GF-D8 (cell line): ENCODE measurements around the gene PPP1R26.

ENCODE experiments used
- DNase-seq: peaks from one replicate; lab custom pipeline; 2025; lab: John Stamatoyannopoulos, UW

PPP1R26 gene

DNA sequence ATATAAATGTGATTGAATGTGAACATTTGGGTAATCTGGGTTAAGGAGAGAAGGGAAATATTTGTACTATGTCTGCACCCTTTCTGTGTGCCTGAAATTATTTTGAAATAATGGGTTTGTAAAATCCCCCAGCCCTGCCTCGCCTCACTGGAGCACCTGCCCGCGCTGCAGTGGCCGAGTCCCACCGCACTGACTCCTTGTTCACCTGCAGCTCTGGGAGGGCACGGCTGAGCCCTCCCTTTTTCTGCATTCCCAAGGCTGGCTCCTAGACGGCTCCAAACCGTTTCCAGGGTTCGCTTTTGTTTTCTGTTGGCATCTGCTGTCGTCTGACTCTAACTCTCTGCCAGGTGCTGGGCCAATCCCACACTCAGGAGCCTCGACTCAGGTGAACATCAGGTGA is 17.6 kb upstream of the PPP1R26 start:
- DNase-seq = no peak

DNA sequence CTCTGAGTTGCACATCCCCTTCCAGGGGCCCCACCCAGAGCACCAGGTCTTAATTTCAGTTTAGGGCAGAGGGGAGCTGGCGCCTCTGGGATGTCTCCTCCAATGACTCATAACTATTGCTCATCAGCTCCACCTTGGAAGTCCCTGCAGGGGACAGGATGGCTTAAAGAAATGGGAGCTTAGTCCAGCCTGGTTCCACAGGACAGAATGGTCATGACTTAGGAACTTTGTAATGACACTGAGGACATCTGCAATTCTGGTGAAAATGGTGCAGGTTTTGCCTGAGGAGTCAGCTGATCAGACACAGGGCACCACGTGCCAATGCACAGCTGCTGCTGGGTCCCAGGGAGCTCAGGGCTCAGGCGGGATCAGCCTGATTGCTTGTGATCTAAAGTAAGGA is 16.4 kb upstream of the PPP1R26 start:
- DNase-seq = no peak

DNA sequence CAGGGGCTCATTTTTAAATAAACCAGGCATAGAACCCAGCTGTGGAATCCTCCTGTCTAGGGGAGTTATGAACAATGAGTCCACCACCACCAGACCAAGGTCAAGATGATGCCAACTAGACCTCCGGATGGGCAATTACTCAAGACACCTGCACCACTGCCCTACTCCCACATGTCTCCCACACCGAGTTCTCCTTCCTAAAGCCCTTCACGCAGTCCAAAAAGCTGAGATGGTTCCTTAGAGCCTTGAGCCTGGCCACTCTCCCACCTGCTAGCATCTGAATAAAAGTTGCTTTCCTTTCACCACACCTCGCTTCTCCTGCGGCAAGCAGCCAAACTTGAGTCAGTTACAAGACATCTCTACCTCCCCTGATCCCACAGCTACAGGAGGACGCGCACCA is 15.4 kb upstream of the PPP1R26 start:
- DNase-seq = no peak

DNA sequence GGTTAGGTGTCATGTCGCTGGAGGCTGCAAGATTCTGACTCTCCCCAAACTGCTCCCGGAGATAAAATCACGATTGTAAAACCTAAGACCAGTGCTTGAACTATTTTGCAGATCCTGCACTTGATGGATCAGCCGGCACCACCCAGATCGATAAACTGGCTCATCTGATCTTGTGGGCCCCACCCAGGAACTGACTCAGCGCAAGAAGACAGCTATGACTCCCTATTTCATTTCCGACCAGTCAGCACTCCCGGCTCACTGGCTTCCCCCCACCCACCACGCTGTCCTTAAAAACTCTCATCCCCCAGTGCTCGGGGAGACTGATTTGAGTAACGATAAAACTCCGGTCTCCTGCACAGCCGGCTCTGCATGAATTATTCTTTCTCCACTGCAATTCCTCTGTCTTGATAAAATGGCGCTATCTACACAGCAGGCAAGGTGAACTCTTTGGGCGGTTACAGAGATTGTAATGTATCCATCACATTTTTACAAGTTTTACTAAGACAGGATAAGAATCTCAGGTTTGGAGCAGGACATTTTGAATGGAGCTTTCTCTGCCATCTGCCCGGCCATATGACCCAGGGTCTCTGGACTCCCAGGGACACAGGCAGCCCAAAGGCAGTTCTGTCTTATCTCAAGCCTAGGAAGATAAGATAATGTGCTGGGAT is 10.6 kb upstream of the PPP1R26 start:
- no peak for DNase-seq

- DNase-seq = no peak
Measured at GRCh38 chr9:135471791-135472640, 7.6 kb upstream of the PPP1R26 start.

- DNase-seq = no peak
Measured at GRCh38 chr9:135473972-135474543, 5.5 kb upstream of the PPP1R26 start.

GRCh38 chr9:135474915-135475314 is 4.7 kb upstream of the PPP1R26 start:
- no peak for DNase-seq

DNA sequence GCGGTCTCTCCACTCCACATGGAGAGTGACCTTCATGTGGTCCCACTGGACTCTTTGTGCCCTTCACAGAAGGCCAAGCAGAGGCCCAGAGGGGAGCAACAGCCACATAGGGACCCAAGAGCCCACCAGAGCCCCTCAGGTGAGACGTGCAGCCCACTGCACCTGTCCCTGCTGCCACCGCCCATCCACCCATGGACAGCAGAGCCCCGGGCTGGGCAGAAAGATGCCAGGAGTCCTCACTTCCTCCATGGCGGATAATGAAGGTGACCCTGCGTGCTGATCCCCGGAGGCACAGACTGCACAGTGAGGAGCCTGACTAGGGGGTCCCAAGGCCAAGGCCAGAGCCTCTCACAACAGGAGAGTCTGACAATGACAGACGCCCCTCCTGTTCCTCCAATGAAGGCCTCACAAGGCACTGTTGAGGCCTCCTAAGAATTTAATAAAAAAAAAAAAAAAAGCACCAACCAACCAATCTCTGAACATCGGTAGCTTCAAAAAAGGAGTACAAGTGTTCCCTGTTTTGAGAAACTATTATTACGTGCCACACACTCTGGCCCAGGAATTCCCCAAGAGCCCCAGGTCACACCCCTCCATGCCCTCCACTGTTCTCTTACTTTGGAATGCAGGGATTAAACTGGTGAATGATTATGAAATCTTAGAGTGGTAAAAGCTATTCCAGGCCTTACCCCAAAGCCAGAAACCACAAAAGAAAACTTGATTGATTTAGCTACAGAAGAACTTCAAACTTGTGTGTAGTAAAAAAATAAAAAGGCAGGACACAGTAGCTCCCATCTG is 2.8 kb upstream of the PPP1R26 start:
- no peak for DNase-seq

DNA sequence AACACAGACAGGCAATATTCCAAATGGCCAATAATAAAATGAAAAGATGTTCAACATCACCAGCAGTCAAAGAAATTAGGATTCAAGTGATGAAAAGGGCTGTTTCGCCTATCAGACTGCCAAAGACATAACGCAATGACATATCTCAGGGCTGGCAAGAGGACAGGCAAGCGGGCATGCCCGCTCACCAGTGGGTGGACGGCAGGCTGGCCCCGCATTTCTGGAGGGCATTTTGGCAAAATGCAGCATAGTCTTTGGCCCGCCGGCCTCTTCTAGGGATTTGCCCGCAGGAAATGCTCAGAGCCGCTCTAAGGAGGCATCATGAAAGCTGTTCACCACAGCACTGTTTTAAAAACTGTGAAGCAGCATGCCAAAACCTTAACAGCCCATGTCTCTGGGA is 1.4 kb upstream of the PPP1R26 start:
- no peak for DNase-seq

GRCh38 chr9:135478829-135479468 is 633 bp upstream of the PPP1R26 start:
- no peak for DNase-seq

DNA sequence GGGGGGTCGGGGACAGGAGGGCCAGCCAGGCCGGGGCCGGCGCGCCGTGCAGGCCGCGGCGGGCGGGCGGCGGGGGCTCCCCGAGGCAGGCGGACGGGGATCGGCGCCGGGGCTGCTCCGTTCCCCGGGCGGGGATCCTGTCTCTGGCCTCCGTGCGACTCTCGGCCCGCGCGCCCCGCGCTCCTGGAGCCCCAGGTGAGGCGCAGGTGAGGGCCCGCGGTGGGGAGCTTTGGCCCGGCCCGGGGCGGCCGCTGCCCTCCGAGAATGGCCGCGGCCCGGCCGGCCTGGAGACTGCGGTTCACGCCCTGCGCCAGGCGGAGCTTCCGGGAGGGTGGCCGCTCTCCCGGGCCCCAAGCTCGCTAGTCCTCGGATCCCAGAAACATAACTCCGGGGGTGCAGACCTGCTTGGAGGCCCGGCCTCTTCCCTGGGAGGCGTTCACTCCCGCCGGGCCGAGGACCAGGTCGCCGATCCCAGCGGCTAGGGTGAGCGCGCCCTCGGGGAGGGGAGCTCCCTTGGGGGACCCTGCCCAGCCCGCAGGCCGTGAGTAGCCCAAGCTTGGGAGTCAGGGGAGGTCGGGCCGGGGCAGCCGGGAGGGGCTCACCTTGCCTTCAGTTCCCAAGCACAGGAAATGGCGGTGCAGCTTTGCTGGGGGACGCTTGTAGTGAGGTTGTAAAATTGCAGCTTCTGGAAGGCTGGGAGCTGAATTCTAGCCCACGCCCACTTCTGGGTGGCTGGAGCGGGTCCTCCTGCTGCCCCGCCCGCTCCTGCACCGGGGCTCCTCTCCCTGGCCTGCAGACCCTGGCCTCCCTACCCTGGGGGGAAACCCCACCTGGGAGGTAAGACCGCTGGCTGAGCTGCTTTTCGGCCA is 723 bp downstream of the PPP1R26 start:
- DNase-seq = no peak

DNA sequence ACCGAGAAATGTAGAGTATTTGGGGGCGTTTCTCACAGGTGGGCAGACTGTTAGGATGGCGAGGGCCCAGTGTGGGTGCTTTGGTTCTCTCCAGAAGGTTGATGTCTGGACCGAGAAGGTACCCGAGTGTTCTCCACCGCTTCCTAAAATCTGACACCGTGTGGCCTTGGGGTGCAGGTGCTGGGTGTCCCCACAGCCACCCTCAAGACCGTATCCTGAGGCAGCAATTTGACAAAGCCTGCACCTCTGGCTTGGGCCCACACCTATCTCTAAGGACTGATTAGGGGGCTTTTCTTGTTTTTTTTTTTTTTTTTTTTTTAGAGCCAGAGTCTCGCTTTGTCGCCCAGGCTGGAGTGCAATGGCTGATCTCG is 1.3 kb downstream of the PPP1R26 start:
- no peak for DNase-seq

DNA sequence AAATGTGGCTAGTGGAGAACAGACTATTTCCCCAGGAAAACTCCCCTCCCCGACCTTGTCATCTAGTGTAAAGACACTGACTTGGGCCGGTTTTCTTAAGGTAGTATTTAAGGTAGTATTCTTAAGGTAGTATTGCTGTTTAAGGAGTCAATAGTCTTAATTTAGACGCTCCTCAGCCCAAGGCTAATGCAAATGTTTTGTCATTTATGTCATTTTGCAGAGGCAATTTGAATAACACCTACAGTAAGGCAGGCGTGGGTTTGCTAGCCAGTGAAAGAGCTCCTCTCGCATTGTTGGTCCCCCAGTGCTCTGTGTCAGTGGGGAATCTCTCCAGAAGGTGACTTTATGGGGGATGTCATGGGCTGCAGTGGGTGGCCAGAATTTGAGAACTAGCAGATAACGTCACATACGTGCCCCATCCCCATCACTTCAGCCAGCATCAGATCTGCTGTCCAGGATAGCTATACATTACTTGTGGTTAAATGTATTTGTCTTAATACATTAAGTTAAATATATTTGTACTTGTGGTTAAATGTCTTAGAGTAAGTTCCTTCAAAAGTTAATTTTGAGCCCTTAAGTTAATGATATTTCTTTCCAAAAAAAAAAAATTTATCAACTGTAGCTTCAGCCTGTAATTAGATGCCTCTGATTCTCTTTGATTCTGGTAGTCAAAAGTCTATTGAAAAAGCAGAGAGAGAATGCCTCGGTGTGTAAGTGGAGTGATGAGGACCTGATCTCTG is 2.6 kb downstream of the PPP1R26 start:
- no peak for DNase-seq

GRCh38 chr9:135484460-135485277 is 5.1 kb downstream of the PPP1R26 start:
- no peak for DNase-seq

GRCh38 chr9:135485385-135485784 is 5.8 kb downstream of the PPP1R26 start:
- DNase-seq = no peak

DNA sequence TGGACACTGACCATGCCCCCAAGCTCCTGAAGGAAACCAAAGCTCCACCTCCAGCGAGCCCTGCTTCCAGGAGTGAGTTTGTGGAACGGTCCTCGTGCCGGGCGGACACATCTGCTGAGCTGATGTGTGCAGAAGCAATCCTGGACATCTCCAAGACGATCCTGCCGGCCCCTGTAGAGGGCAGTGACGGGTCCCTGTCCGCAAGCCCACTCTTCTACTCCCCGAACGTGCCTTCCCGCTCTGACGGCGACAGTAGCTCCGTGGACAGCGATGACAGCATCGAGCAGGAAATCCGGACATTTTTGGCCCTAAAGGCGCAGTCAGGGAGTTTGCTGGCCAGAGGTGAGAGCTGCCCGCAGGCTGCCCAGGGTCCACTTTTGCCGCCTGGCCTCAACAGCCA is 6.2 kb downstream of the PPP1R26 start:
- DNase-seq = no peak

- no peak for DNase-seq
Measured at GRCh38 chr9:135486267-135487065, 6.9 kb downstream of the PPP1R26 start.

DNA sequence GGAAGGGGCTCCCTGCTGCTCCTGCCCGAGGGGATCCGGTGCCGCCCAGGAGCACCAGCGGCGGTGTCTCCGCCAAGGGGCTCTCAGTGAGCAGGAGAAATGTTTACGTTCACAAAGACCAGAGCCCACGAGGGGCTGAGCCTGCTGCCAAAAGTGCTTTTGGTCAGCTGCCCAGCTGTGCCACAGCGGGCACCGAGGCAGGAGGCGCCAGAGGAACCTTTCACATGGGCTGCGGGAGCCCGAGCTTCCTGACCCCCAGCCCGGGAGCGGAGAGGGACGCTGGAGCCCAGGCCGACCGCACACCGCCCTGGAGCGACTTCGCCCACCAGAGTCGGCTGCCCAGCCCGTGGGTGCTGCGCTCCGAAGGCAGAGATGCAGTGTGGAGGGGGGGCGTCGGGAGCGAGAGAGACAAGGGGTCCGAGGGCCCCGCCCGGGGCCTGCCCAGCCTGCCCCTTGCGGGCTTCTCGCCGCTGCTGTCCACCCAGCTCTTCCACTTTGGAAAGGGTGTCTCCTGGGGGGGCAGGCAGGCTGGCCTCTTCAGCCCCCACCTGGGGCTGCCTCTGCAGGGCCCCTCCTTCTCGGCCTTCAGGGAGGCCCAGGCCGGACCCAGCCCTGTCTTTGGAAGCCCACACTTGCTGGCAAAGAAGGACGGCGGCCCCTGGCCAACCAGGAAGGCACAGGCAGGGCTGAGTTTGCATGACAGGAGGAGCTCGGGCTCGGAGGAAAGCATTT is 7.9 kb downstream of the PPP1R26 start:
- DNase-seq = no peak
